Muscle of back (tissue), 11 donors: ENCODE measurements around the gene COBL. TPM values are rescaled to one million over a fixed set of nuclear protein-coding genes. Genes with fewer than 3 reads are reported as not detected.

Experiments
- DNase-seq, 3 donors: peaks; one replicate each; pipeline versions ENCODE4 v3.0.0 to v3.0.0-alpha.2; 2013
- polyA plus RNA-seq, 10 donors: library from polyadenylated mRNA; unstranded; fragments of 120-200 nt; gene quantifications; one replicate each; pipeline ENCODE4 v1.2.1, GENCODE V29; 2013; ENCODE audit not compliant: insufficient read length in 10 of 10

COBL gene
- polyA plus RNA-seq, 10 donors = 58.7 to 140 (median 97.2) TPM

GRCh38 chr7:51335057-51335456, 18.4 kb upstream of the COBL start:
- DNase-seq = no peak

GRCh38 chr7:51329696-51330263, 13.2 kb upstream of the COBL start:
- no peak for DNase-seq

GRCh38 chr7:51328351-51328801, 11.8 kb upstream of the COBL start:
- no peak for DNase-seq

- no peak for DNase-seq
These were observed 10.7 kb upstream of the COBL start for GRCh38 chr7:51327287-51327717.

GRCh38 chr7:51326656-51327286, 10.2 kb upstream of the COBL start:
- no peak for DNase-seq

- DNase-seq = no peak
These were observed 9.3 kb upstream of the COBL start for GRCh38 chr7:51325908-51326307.

- DNase-seq = no peak
These were observed 8.7 kb upstream of the COBL start for GRCh38 chr7:51325261-51325676.

GRCh38 chr7:51324206-51324898, 7.7 kb upstream of the COBL start:
- DNase-seq = peak in 1 of 3 donors; percentile 10

- no peak for DNase-seq
These were observed 5.4 kb upstream of the COBL start for GRCh38 chr7:51321961-51322515.

GRCh38 chr7:51318886-51319579, 2.4 kb upstream of the COBL start:
- no peak for DNase-seq

- DNase-seq = no peak
These were observed 1.4 kb upstream of the COBL start for GRCh38 chr7:51318001-51318400.

GRCh38 chr7:51317582-51317910, 937 bp upstream of the COBL start:
- no peak for DNase-seq

- DNase-seq = peak in 1 of 3 donors; percentile 32
These were observed 345 bp downstream of the COBL start for GRCh38 chr7:51316262-51316665.

- peak in 1 of 3 donors; percentile 48 for DNase-seq
These were observed 982 bp downstream of the COBL start for GRCh38 chr7:51315393-51316261.

GRCh38 chr7:51314726-51315125, 1.9 kb downstream of the COBL start:
- DNase-seq = no peak

GRCh38 chr7:51313738-51314425, 2.7 kb downstream of the COBL start:
- no peak for DNase-seq

GRCh38 chr7:51312951-51313737, 3.5 kb downstream of the COBL start:
- no peak for DNase-seq

- no peak for DNase-seq
These were observed 5.4 kb downstream of the COBL start for GRCh38 chr7:51311166-51311565.

GRCh38 chr7:51310131-51310583, 6.5 kb downstream of the COBL start:
- no peak for DNase-seq
